ENCODE data around the gene MAP3K21.

MAP3K21 gene

GRCh38 chr1:233410906-233411305 is 83.4 kb downstream of the MAP3K21 start:
- Histone ChIP-seq H3K9me3 (ENCODE audit: severe bottlenecking) (no peaks in the 10 kb centered on the region), H3K27ac (ENCODE audit: poor library complexity, severe bottlenecking) (no peak overlapping the region), H3K27me3 (ENCODE audit: insufficient read depth, poor library complexity, severe bottlenecking) (no peaks in the 10 kb centered on the region), H3K4me3 (ENCODE audit: severe bottlenecking) (no peak overlapping the region), H3K36me3 (ENCODE audit: low read depth) (no peaks in the 10 kb centered on the region), H3K4me1 (ENCODE audit: insufficient read depth, poor library complexity, severe bottlenecking) (no peaks in the 10 kb centered on the region)
- ATAC-seq (ENCODE audit: low read depth) (no peak), DNase-seq (ENCODE audit: low spot score) (no peak)
- TF ChIP-seq CTCF (IDR thresholded peaks at IDR 0.05; ENCODE audit: poor library complexity, severe bottlenecking): no peak

- DNase-seq (ENCODE audit: low spot score) (no peak), ATAC-seq (ENCODE audit: low read depth) (no peak)
- no peaks in the 10 kb centered on the region for H3K9me3 ChIP-seq (ENCODE audit: severe bottlenecking)
- H3K27ac ChIP-seq (ENCODE audit: poor library complexity, severe bottlenecking): no peak overlapping the region
- H3K4me1 ChIP-seq (ENCODE audit: insufficient read depth, poor library complexity, severe bottlenecking): no peaks in the 10 kb centered on the region
- no peak for TF ChIP-seq CTCF (IDR thresholded peaks at IDR 0.05; ENCODE audit: poor library complexity, severe bottlenecking)
- no peaks in the 10 kb centered on the region for H3K36me3 ChIP-seq (ENCODE audit: low read depth)
- H3K27me3 ChIP-seq (ENCODE audit: insufficient read depth, poor library complexity, severe bottlenecking): no peaks in the 10 kb centered on the region
- H3K4me3 ChIP-seq (ENCODE audit: severe bottlenecking): no peak overlapping the region
Observed at GRCh38 chr1:233412812-233413211, 85.3 kb downstream of the MAP3K21 start.

- no peak for TF ChIP-seq CTCF (IDR thresholded peaks at IDR 0.05; ENCODE audit: poor library complexity, severe bottlenecking)
- no peaks in the 10 kb centered on the region for H3K4me1 ChIP-seq (ENCODE audit: insufficient read depth, poor library complexity, severe bottlenecking)
- no peaks in the 10 kb centered on the region for H3K36me3 ChIP-seq (ENCODE audit: low read depth)
- no peak for ATAC-seq (ENCODE audit: low read depth)
- H3K9me3 ChIP-seq (ENCODE audit: severe bottlenecking): no peaks in the 10 kb centered on the region
- DNase-seq (ENCODE audit: low spot score): no peak
- no peaks in the 10 kb centered on the region for H3K27me3 ChIP-seq (ENCODE audit: insufficient read depth, poor library complexity, severe bottlenecking)
- no peak overlapping the region for H3K4me3 ChIP-seq (ENCODE audit: severe bottlenecking)
- no peak overlapping the region for H3K27ac ChIP-seq (ENCODE audit: poor library complexity, severe bottlenecking)
Observed at GRCh38 chr1:233421293-233421692, 93.8 kb downstream of the MAP3K21 start.

GRCh38 chr1:233424779-233425178 is 97.3 kb downstream of the MAP3K21 start:
- TF ChIP-seq CTCF (IDR thresholded peaks at IDR 0.05; ENCODE audit: poor library complexity, severe bottlenecking): peak; percentile 13
- Histone ChIP-seq H3K36me3 (ENCODE audit: low read depth) (no peaks in the 10 kb centered on the region), H3K27ac (ENCODE audit: poor library complexity, severe bottlenecking) (no peak overlapping the region), H3K4me3 (ENCODE audit: severe bottlenecking) (no peak overlapping the region), H3K27me3 (ENCODE audit: insufficient read depth, poor library complexity, severe bottlenecking) (no peaks in the 10 kb centered on the region), H3K4me1 (ENCODE audit: insufficient read depth, poor library complexity, severe bottlenecking) (no peaks in the 10 kb centered on the region), H3K9me3 (ENCODE audit: severe bottlenecking) (no peaks in the 10 kb centered on the region)
- no peak for DNase-seq (ENCODE audit: low spot score)
- no peak for ATAC-seq (ENCODE audit: low read depth)

- TF ChIP-seq CTCF (IDR thresholded peaks at IDR 0.05; ENCODE audit: poor library complexity, severe bottlenecking): no peak
- no peaks in the 10 kb centered on the region for H3K27me3 ChIP-seq (ENCODE audit: insufficient read depth, poor library complexity, severe bottlenecking)
- H3K4me1 ChIP-seq (ENCODE audit: insufficient read depth, poor library complexity, severe bottlenecking): no peaks in the 10 kb centered on the region
- no peak overlapping the region for H3K4me3 ChIP-seq (ENCODE audit: severe bottlenecking)
- H3K36me3 ChIP-seq (ENCODE audit: low read depth): no peaks in the 10 kb centered on the region
- ATAC-seq (ENCODE audit: low read depth): no peak
- no peaks in the 10 kb centered on the region for H3K9me3 ChIP-seq (ENCODE audit: severe bottlenecking)
- no peak overlapping the region for H3K27ac ChIP-seq (ENCODE audit: poor library complexity, severe bottlenecking)
- no peak for DNase-seq (ENCODE audit: low spot score)
Observed at GRCh38 chr1:233427907-233428306, 100.4 kb downstream of the MAP3K21 start.

All from RWPE2 (cell line).